ENCODE data around the gene ASIC2.

Gene ASIC2

GRCh38 chr17:33217891-33218290, 75.2 kb downstream of the ASIC2 start:
- ChIA-PET CTCF (no interaction called here), POLR2A (no interaction called here)
- no peaks in the 10 kb centered on the region for H3K9me3 ChIP-seq (ENCODE audit: control insufficient read depth, insufficient read depth, low read depth, low read length)
- H3K27ac ChIP-seq (ENCODE audit: extremely low read depth, low read depth, low read length): no peak overlapping the region
- no peaks in the 10 kb centered on the region for H3K36me3 ChIP-seq (ENCODE audit: control insufficient read depth in 2 of 2, insufficient read depth in 1 of 2, low read length in 2 of 2)
- H3K4me1 ChIP-seq (ENCODE audit: control insufficient read depth, insufficient read depth, low read length): no peaks in the 10 kb centered on the region
- no peak overlapping the region for H3K4me3 ChIP-seq (ENCODE audit: low read depth, low read length)
- TF ChIP-seq ZBTB11 (tag by site-specific recombination; conservative IDR thresholded peaks at IDR 0.05; ENCODE audit: low read depth): no peak
- TF ChIP-seq GLIS2 (tag by site-specific recombination; IDR thresholded peaks at IDR 0.05): no peak
- TF ChIP-seq ZIC2 (tag by site-specific recombination; IDR thresholded peaks at IDR 0.05): no peak
- TF ChIP-seq ZNF623 (tag by site-specific recombination; IDR thresholded peaks at IDR 0.05): no peak
- TF ChIP-seq ZNF677 (tag by site-specific recombination; IDR thresholded peaks at IDR 0.05): no peak
- TF ChIP-seq ATF2 (tag by site-specific recombination; IDR thresholded peaks at IDR 0.05; ENCODE audit: low read depth): no peak
- no peak for TF ChIP-seq ZNF223 (tag by site-specific recombination; IDR thresholded peaks at IDR 0.05)
- no peak for TF ChIP-seq BCL6B (tag by site-specific recombination; IDR thresholded peaks at IDR 0.05)
- TF ChIP-seq ZNF544 (tag by site-specific recombination; IDR thresholded peaks at IDR 0.05): no peak
- no peak for TF ChIP-seq ZNF658 (tag by site-specific recombination; IDR thresholded peaks at IDR 0.05)
- TF ChIP-seq, protein P1, sequence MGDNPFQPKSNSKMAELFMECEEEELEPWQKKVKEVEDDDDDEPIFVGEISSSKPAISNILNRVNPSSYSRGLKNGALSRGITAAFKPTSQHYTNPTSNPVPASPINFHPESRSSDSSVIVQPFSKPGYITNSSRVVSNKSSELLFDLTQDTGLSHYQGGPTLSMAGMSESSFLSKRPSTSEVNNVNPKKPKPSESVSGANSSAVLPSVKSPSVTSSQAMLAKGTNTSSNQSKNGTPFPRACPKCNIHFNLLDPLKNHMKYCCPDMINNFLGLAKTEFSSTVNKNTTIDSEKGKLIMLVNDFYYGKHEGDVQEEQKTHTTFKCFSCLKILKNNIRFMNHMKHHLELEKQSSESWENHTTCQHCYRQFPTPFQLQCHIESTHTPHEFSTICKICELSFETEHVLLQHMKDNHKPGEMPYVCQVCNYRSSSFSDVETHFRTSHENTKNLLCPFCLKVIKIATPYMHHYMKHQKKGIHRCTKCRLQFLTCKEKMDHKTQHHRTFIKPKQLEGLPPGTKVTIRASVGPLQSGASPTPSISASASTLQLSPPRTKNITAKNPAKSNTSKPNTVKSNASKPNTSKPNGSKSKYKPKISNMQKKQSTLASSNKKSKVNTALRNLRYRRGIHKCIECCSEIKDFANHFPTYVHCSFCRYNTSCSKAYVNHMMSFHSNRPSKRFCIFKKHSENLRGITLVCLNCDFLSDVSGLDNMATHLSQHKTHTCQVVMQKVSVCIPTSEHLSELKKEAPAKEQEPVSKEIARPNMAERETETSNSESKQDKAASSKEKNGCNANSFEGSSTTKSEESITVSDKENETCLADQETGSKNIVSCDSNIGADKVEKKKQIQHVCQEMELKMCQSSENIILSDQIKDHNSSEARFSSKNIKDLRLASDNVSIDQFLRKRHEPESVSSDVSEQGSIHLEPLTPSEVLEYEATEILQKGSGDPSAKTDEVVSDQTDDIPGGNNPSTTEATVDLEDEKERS (tag by site-specific recombination; IDR thresholded peaks at IDR 0.05): no peak
- TF ChIP-seq, protein P2, sequence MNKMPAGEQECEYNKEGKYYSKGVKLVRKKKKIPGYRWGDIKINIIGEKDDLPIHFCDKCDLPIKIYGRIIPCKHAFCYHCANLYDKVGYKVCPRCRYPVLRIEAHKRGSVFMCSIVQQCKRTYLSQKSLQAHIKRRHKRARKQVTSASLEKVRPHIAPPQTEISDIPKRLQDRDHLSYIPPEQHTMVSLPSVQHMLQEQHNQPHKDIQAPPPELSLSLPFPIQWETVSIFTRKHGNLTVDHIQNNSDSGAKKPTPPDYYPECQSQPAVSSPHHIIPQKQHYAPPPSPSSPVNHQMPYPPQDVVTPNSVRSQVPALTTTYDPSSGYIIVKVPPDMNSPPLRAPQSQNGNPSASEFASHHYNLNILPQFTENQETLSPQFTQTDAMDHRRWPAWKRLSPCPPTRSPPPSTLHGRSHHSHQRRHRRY (tag by site-specific recombination; IDR thresholded peaks at IDR 0.05): no peak

DNA sequence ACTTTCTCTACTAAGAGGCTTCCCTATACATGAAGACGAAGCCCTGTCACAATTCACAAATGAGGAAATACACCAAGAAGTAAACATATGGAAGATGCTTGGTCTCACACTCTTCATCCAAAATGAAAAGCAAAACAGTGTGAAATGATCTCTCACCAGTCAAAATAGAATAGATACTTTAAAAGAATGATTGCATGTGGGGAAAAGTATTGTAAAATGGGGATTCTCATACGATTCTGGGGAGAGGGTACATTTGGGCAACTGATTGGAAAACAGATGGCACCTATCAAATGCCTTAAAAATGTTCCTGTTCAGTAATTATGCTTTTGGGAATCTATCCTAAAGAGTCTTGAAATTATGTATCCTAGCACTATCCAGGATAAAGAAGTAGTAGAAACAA, 78.1 kb downstream of the ASIC2 start:
- H3K36me3 ChIP-seq (ENCODE audit: control insufficient read depth in 2 of 2, insufficient read depth in 1 of 2, low read length in 2 of 2): no peaks in the 10 kb centered on the region
- no peaks in the 10 kb centered on the region for H3K9me3 ChIP-seq (ENCODE audit: control insufficient read depth, insufficient read depth, low read depth, low read length)
- H3K4me1 ChIP-seq (ENCODE audit: control insufficient read depth, insufficient read depth, low read length): no peaks in the 10 kb centered on the region
- H3K4me3 ChIP-seq (ENCODE audit: low read depth, low read length): no peak overlapping the region
- no peak overlapping the region for H3K27ac ChIP-seq (ENCODE audit: extremely low read depth, low read depth, low read length)
- ChIA-PET CTCF (no interaction called here), POLR2A (no interaction called here)
- TF ChIP-seq ZNF639 (tag by site-specific recombination; IDR thresholded peaks at IDR 0.05) (no peak), ZNF571 (tag by site-specific recombination; IDR thresholded peaks at IDR 0.05) (no peak), ZNF132 (tag by site-specific recombination; IDR thresholded peaks at IDR 0.05; ENCODE audit: borderline replicate concordance) (no peak), PBX3 (CRISPR knock-in tag; IDR thresholded peaks at IDR 0.05) (no peak), ZNF311 (tag by site-specific recombination; IDR thresholded peaks at IDR 0.05; ENCODE audit: borderline replicate concordance) (no peak), BCL11A (tag by site-specific recombination; IDR thresholded peaks at IDR 0.05; ENCODE audit: low read depth) (no peak), YY1 (tag by site-specific recombination; IDR thresholded peaks at IDR 0.05) (no peak), ZSCAN23 (tag by site-specific recombination; IDR thresholded peaks at IDR 0.05) (no peak), MYNN (tag by site-specific recombination; IDR thresholded peaks at IDR 0.05; ENCODE audit: borderline replicate concordance) (no peak), ZNF335 (tag by site-specific recombination; conservative IDR thresholded peaks at IDR 0.05) (no peak), ZNF292 (tag by site-specific recombination; IDR thresholded peaks at IDR 0.05; ENCODE audit: borderline replicate concordance, low read depth) (no peak)
